GM18511 (cell line): ENCODE data around the gene SPOCK1.

Source experiments
- ATAC-seq: cut with Tn5 transposase; IDR thresholded peaks from one replicate; pipeline ENCODE4 v1.9.1; 2021; ENCODE audit warnings: mild to moderate bottlenecking, moderate library complexity; ENCODE audit not compliant: unreplicated experiment

SPOCK1 gene

DNA sequence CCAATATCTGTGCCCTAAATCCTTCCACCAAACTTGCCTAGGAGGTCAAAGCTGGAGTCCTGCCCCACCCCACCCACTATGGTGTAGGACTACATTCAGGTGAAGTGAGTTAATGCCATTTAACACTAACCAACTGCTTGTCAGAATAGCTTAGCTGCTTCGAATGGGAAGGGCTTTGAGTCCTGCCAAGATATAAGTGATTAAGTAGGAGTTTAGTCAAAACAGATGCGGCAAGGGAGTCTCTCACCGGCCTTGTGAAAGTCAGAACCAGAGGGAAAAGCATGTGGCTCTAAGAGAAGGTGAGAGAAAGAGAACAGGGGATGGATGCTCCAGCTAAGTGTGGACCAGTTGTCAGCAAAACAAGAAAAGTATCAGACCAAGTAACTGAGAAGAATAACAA, 132.6 kb downstream of the SPOCK1 start:
- ATAC-seq: no peak

DNA sequence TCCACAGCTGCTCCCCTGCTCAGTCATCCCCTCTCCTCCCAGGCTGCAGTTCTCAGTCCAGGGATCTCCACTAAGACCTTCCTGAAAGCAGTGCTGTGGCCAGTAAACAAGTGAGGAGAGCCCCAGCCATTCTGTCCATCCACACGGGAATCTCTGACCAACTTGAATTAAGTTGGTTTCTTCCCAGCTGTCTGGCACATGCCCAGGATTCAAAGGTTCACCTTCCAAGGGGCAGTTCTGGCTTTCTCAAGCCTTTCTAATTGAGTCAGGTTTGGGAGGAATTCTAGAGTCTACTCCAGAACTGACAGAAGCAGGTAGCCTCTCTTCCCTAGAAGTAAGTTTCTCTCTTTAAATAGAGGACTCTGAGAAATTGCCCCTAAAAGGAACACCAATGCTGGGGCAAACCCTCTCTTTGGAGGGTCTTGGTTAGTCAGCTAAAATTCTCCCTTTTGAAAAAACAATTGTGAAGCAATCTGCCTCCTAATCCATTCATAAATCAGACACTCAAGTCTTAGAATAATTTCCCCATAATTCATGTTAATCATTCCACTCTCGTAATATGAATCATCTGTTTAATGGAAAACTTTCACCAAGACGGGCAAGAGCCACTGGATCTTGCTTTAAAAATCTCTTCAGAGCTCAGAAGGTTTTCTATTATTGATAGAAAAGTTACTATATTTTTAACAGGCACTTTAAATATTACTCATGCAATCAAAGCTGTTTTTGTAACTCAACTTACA, 133.8 kb downstream of the SPOCK1 start:
- no peak for ATAC-seq

DNA sequence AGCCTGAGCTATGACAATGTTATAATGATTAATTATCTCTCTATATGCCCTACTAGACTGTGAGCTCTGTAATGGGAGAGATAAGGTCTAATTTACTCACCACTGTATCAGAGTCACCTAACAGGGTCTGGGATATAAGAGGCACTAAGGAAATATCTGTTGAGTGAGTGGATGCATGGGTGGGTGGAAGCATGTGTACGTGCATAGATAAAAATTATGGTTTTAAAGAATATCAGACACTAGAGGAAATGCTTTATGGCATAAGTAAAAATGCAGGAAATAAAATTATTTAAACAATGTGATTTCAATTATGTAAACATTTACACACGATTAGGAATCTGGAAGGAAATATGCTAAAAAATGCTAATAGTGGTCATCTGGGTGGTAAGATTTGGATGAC, 137.8 kb downstream of the SPOCK1 start:
- ATAC-seq: no peak

DNA sequence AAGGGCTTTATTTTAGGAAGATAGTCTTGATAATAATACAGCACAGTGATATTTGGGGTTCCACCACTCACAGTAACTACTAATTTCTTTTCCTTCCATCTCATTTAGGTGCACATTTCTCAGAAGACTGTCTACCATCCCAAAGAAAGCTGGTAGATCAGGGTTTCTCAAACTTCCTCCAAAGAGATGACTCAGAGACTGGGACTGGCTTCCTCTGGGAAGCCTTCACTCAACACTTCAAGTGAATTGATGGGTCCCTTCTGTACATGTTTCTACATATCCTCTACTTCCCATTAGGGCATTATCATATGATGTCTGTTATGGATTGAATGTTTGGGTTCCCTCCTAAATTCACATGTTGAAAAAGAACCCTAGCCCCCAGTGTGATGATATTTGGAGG, 138.5 kb downstream of the SPOCK1 start:
- ATAC-seq: no peak

DNA sequence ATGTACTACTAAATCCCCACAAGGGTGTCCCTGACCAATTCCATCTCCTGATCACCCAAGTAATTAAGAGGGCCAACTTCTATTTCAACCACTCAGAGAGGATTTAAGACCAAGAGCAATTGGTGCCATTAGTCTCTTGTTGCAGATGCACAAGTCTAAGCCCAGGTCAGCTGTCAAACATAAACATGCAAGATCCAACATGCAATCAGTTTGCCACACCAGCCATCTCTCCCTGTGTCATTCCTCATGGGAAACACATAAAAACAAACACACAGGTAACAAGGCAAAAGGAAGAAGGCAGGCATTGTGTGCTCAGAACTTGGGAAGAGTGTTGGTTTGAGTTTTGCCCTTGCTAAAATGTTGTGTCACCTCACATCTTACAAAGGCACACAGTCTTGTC, 139.2 kb downstream of the SPOCK1 start:
- ATAC-seq: no peak

DNA sequence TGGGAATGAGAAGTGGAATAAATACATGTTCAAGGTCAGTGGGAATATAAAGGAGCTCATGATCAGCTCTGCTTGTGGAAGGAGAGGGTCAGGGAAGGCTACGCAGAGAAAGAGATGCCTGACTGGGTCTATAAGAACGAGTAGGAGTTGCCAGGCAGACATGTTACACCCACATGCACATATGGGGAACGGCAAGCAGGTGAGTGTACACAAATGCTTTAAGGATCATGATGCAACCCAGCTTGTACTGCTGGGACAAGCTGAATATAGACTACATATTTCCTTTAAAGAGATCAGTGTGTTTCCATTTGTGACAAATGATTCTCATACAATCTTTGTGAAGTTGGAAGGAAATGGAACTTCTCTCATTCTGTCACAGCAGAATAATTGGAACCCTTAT, 141.7 kb downstream of the SPOCK1 start:
- ATAC-seq: no peak

DNA sequence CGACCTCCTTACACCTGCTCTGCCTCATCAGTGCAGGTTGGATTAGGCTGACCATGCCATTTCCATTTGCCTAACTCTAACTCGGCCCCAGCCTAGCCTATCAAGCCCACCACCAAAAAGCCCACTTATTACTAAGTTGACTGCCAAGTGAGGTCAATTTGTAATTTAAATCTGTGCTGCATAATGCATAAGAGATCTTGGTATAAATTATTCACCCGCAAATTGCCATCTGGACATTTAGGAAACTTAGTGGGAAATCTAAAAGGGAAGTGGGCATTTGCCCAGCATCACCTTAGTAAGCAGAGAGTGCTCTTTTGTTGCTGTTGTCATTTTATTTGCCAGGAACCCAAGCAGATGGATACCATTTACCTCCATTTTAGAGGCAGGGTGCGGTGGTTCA, 143.0 kb downstream of the SPOCK1 start:
- ATAC-seq: no peak

DNA sequence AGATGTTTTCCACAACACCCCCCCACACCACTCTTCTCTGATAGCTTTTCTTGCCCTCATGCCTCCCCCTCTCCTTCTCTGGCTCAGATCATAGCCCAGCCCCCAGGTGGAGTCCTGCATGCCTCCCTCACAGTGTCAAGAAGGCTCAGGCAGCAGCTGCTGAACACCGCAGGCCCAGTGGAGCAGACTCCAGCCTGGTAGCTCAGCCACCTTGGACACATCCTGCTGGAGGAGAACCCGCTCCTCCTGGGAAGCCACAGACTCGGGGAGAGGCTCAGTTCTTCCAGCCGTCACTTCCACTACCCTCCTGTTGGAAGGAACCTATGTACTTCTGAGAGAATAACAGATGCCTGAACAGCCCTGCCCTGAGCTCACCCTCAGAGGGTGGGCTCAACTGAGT, 143.4 kb downstream of the SPOCK1 start:
- no peak for ATAC-seq

DNA sequence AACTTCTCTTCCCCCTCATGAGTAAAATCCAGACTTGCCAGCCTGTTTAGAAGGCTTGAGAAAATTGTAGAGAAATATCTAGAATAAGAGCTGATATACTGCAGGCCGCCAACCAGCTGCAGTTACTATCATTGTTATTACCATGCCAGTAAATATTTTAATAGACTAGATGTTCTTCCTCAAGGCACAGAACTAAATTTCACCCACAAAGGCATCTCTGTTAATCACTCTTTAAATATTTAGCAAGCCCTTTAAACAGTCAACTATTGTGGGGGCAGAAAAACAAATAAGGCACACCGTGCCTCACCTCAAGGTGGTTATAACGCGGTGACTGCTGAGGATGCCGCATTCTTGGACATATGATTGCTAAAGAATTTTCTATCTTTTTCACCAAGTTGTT, 147.0 kb downstream of the SPOCK1 start:
- ATAC-seq: no peak

DNA sequence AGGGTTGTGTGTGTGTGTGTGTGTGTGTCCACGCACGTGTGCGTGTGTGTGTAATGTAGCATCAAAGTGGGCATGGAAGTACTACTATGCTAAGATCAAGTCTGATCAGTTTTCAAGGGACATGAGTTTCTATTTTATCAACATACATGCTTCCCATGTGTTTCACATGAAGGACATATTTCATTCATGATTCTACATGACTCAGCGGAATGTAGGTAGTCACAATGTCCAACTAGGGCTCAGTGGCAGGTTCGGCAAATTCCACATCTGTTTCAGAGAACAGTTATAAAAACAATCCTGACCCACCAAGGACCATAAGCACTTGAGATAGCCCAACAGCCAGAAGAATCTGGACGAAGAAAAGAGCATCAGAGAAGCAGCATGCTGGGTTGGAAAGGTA, 148.3 kb downstream of the SPOCK1 start:
- ATAC-seq: no peak

DNA sequence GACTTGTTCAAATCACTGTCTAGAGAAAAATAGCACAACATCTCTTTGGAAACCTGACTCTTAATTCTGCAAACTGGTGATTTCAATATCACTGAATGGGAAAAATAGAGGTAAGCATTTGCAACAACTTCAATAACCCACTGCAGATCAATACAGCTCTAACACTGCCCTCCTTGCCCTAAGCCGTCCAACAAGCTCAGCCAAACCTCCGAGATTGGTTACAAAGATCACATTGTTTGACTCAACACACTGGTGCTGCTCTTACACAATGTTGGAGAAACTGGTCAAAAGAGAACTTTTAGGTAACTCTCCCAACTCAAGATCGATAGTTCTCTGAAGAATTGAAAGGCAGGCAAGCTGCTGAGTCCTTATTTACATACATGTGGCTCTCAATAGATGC, 150.4 kb downstream of the SPOCK1 start:
- ATAC-seq: no peak

DNA sequence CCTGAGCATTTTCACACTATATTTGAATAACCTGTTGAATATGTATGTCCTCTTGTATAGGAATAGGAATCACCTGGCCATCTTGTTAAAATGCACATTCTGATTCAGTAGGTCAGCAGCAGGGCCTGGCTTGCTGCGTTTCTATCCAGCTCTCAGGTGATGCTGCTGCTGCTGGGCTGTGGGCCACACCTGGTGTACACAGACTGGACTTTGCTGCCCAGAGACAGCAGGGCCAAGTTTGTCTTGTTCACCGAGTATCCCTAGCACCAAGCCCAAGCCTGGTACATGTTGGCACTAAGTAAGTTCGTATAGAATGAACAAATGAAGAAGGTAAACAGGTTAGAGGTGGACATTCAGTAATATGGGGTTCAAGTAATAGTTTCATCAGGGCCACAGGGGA, 151.3 kb downstream of the SPOCK1 start:
- ATAC-seq: no peak

DNA sequence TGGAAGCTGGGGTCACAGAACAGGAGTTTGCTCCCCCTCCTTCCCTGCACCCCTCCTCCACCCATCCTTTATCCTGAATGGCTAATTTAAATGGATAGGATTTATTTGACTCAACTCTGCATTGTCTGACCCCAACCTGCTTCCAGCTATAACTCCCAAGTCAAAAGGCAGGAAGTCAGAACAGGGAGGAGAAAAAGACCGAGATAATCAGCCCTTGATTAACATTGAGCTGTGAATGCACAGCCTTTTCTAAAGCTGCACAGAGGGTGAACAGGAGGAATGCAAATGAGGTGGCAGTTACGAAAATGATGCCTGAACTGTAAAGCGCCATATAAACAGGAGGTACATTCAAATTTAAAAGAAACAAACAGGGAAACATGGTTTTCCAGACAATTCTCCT, 152.8 kb downstream of the SPOCK1 start:
- no peak for ATAC-seq

DNA sequence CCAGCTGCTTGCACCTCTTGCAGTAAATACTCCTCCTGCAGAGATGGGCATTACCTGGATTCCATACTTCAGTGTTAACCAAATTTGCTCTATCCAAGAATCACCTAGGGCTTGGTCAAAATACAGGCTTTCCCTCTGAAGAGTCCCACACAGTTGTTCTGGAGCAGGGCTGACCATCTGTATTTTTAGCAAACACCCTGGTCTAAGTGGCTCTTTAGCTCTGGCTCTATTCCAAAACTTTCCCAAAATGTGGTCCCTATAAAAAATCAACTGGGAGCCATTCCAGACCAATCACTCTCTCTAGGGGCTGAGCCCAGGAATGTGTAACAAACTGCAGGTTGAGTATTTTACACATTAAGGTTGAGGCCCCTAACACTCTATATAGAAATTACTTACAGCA, 153.7 kb downstream of the SPOCK1 start:
- ATAC-seq: no peak

DNA sequence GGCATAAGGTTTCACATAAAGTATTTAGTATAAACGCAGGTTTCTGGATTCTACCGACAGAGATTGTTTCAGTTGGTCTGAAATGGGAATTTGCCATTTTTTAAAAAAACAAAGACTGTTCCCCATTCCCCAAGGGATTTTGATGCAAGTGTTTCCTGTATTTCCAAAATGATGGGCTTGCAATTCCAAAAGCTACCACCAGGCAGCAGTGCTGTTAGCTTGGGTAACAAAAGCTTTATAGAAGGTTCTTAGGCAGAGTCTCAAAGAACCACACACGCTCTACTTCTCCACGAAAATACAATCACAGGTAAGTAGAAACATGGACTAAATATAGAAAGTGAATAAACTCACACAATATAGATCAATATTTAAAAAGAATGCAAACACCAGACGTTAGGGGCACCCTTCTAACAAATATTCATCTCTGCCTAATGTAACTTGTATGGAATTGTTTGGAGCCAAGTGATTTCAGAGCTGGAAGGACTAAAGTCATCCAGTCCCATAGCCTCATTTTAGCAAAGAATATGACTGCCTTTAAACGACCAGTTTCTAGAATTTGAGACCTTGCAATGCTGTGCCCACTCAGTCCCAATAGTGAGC, 154.3 kb downstream of the SPOCK1 start:
- no peak for ATAC-seq

DNA sequence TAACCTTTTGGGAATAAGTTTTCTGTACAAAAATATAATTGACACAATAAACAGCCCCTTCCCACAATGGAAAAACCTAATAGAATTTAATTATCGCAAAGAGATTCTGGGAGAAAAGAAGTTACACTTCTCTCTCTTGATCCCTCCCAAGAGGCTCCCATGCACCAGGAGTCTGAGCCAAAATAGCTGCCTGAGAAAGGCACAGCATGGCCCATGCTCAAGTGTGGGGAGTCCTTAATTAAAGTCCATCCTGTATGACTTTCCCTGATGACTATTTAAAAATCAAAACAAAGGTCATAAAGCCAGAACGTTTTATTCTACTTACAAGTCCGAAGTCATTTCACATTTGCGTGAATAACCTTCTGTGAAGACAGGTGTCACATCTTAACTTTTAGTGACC, 155.1 kb downstream of the SPOCK1 start:
- ATAC-seq: no peak

DNA sequence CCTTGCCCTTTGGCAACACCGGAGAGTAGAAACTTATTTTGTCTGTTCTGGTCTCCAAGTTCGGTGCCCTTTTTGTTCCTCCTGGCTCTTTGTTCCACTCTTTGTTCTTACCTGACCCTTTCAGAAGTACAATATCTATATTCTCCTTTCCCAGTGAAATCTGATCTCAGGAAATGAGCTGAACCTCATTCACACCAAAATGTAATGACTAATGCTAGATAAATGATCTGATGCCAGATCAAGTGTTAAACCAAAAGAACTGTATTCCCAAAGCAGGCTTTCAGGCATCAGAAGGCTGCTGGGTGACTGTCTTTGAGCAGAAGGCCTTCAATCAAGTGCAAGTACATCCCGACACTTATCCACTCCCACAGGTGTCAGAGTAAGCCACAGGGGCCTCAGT, 156.4 kb downstream of the SPOCK1 start:
- no peak for ATAC-seq

DNA sequence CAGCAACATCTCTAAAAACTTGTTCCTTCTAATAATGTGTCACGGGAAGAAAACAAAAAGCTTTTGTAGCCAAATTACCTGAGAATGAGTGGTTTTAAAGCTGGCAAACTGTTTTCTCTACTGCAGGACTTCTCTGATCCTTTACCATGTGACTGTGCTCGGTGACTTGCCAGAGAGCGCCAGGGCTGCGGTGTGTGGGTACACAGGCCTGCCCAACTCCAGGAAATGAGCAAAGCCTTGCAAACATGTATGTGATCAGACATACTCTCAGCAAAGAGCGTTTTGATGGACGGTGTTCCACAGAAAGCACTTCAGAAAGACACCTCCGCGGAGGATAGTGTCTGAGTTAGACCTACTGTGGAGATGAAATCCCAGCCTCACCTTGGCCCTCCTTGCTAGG, 157.3 kb downstream of the SPOCK1 start:
- no peak for ATAC-seq

DNA sequence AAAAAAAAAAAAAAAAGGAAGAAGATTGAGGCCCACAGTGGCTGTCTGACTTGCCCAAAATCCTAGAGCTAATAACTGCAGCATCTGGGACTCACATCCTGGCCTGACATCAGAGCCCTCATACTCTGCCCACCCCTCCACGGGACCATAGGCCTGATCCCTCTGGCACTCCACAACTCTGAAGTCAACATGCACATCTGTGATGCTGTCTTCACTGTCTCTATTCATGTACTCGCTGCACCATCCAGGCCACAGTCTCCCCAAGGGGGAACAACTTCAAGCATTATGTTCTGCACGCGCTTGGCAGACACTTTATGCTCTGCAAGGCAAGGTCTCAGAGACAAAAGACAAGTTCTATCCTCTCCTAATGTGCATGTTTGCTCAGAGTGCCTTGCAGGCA, 158.2 kb downstream of the SPOCK1 start:
- no peak for ATAC-seq

DNA sequence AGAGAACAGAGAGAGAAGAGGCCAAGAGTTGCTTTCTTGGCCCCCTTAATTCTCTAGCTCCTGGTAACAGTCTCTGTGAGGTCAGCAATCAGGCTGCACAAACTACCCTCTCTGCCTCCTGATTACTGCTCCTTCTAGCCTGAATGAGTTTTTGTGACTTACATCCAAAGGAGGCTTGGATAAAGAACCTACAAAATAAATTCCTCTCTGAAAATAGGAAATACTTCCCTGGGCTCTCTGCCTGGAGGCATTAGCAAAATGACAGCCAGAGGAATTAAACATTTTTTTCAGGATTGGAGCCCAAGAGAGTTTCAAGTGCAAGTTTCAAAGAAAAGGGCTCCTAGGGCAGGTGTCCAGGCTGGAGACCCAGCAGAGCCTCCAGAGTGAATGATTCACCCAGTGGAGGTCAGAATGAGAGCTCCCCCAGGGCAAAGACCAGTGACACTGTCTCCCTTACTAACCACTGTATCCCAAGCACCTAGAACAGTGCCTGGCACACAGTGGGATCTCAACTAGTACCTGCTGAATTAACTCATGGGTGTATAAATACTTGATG, 162.5 kb downstream of the SPOCK1 start:
- no peak for ATAC-seq

DNA sequence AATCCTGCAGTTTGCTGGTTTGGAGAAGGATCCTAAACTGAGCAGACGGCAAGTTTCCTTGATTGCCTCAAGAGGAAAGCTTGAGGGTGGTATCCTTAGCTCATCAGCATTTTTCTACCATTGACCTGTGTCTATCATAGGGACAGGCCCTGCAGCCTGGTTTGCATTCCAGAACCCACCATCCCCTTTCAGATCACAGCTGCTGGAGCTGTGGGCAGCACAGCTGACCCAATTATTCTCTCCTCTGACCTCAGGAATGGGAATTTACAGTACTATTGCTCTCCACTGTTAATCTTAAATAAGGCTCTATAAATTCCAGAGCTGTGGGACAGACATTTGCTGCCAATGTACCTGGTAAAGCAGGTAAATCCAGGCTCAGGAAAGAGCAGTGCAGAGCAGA, 163.0 kb downstream of the SPOCK1 start:
- ATAC-seq: no peak

DNA sequence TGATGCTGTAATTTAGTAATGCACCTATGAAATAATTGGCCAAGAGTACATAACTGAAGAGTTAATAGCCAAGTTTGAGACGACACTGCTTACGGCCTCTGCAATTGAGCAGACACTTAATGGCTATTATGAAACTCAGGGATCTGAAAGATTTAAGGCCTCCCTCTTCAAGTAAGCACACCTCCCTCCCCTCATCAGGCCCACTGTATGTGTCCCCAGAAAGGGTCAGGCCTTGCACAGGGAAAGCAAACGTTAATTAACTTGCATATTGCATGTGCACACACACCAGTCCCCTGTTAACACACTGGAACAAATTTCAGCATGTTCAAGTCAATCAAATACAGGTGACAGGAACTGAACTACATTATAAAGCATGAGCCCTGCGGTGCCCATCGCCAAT, 163.6 kb downstream of the SPOCK1 start:
- ATAC-seq: no peak

DNA sequence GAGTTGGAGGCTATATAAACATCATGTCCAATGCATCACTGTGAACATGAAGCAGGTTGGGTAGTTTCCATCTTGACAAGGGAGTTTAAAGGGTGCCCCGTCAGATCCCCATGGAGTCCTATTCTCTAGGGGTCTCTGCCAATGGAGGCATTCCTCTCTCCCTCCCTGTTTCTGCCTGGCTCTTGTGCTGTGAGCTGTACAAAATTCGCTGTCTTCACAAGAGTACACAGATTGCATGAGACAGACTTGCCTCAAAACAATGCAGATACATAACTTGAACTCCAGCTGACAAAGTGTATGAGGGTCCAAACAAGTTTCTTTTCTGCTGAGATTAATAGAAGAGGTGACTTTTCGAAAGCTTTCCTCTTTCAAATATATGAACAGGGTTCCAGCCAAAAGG, 165.2 kb downstream of the SPOCK1 start:
- ATAC-seq: no peak
